GM10248 (cell line): ENCODE results near the gene EFCAB14.

Experiments
- CTCF ChIA-PET: fragments of 300-600 bp; sonication (Branson Sonifier 250); formaldehyde crosslinking; extraction: SDS; loops from one replicate; lab custom pipeline; 2021; ENCODE audit warnings: antibody characterized with exemption; lab: Yijun Ruan, JAX
- POLR2A ChIA-PET: fragments of 350-650 bp; sonication (Branson Sonifier 250); formaldehyde crosslinking; extraction: SDS; loops from one replicate; lab custom pipeline; 2020; ENCODE audit warnings: antibody characterized with exemption; lab: Yijun Ruan, JAX
- DNase-seq: peaks from one replicate; pipeline ENCODE4 v3.0.0; 2012; ENCODE audit errors: extremely low spot score
- CTCF ChIP-seq: IDR thresholded peaks from 2 replicates; pipeline ENCODE4 v1.5.1; 2012; ENCODE audit warnings: mild to moderate bottlenecking, low read depth; ENCODE audit errors: extremely low read depth, missing control alignments, control extremely low read depth

The EFCAB14 gene

GRCh38 chr1:46687093-46687659 lies 31.7 kb downstream of the EFCAB14 start:
- ChIA-PET CTCF (interaction anchor here (1.3 kb wide), 1 partner anchor 9 kb away, joined by 4 read pairs; no protein-coding TSS in a partner anchor), POLR2A (no interaction called here)
- TF ChIP-seq CTCF: no peak
- no peak for DNase-seq

DNA sequence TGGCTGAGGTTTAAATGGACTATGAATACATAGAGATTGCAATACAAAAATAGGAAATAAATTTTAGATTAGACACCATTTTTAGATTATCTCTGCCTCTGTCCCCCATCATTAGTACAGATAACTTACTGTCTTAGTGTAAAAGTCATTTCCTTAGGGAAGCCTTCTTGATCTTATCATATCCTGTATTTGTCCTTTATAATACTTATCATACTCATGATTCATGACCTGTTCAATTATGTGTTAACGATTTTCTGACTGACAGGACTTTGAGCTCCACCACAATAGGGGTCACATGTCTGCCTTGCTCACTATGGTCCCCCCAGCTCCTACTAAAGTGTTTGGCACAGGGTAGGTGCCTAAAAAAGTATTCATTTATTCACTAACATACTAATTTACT lies 32.7 kb downstream of the EFCAB14 start:
- no peak for TF ChIP-seq CTCF
- ChIA-PET CTCF (interaction anchor here (0.6 to 0.9 kb wide), 2 partner anchors 9 to 17 kb away, joined by 3 read pairs; no protein-coding TSS in a partner anchor), POLR2A (no interaction called here)
- DNase-seq: no peak

DNA sequence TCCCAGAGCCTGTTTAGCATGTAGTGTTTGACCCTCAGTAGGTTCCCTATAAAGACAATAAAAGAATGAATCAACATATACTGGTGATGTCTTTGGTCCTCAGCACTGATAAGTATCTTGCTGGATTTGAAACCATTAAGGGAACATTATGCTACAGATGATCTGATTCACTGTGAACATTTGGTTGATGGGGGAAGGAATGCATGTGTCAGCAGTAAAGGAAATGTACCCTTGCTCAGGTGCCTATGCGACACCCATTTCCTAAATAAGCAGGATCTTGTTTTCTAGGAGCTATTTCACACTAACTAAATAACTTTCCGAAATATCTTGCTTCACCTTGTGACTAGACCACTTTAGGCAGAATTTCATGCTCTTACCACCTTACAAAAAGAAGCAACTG lies 34.2 kb downstream of the EFCAB14 start:
- TF ChIP-seq CTCF: no peak
- ChIA-PET POLR2A (no interaction called here), CTCF (interaction anchor here (1.4 to 1.6 kb wide), 2 partner anchors 9 to 26 kb away, joined by 3 to 8 read pairs; no protein-coding TSS in a partner anchor)

GRCh38 chr1:46682064-46682463 lies 36.9 kb downstream of the EFCAB14 start:
- DNase-seq: no peak
- ChIA-PET POLR2A (no interaction called here), CTCF (interaction anchor here (1.2 to 1.6 kb wide), 3 partner anchors 15 to 30 kb away, joined by 3 read pairs; no protein-coding TSS in a partner anchor)
- no peak for TF ChIP-seq CTCF

More for the DNA sequence above, 34.2 kb downstream of the EFCAB14 start:
- DNase-seq: no peak

DNA sequence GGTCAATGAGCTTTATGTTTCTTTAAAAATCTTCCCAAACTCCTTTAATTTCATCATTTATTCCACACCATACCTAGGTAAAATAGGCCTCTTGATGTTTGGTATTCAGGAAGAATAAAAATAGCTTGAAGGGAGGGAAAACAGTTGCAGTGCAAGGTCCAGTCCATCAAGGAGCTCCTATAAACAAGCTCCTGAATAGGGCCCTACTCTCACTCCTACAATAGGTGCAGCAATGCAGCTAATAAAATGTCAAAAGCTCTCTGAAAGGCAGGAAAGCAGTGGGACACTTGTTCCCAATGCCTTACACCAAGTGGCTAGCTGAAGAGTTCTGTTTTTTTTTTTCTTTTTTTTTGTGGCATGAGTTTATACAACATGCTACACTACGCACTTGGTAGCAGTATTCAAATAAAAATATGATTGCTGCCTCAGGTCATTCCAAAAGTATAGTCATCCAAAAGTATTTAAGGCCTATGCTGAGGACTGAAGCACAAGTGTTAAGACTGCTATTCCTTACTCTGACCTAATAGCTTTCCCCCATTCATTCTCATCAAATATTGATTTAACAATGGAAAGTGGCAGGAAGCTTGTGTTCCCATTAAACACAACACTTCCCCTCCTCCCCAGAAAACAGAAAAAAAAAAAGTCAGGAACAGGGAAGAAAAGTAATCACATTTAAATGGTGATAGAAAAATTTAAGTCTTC lies 37.4 kb downstream of the EFCAB14 start:
- ChIA-PET POLR2A (interaction anchor here (0.6 kb wide), 1 partner anchor 74 kb away, joined by 3 read pairs; no protein-coding TSS in a partner anchor), CTCF (interaction anchor here (0.7 to 1.6 kb wide), 5 partner anchors 14 to 142 kb away, joined by 3 read pairs; no protein-coding TSS in a partner anchor)
- DNase-seq: no peak
- TF ChIP-seq CTCF: no peak

DNA sequence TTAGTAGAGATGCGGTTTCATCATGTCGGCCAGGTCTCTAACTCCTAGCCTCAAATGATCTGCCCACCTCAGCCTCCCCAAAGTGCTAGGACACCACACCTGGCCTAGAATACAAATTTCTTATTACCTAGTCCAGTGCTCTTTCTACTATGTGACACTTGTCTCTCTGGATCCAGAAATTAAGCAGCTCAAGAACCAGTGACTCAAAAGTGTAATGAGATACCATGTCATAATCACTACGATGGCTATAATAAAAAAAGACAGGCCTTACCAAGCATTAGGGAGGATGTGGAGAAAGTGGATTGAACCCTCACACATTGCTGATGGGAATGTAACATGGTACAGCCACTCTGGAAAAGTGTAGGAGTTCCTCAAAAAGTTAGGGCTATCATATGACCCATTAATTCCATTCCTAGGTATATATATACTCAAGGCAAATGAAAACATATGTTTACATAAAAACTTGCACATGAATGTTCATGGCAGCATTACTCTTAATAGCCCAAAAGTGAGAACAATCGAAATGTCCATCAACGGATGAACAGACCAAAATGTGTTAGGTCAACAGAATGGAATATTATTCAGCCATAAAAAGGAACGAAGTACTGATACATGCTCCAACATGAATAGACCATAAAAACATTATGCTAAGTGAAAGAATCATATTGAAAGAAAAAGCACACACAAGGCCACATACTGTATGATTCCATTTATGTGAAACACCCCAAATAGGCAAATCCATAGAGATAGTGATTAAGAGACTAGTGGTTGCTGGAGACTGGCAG lies 38.9 kb downstream of the EFCAB14 start:
- CTCF ChIA-PET: interaction anchor here (1.4 to 3.8 kb wide), 2 partner anchors 12 to 34 kb away, joined by 3 to 18 read pairs; partner anchors contain the start of gene ATPAF1

More for the DNA sequence above, 38.9 kb downstream of the EFCAB14 start:
- TF ChIP-seq CTCF: no peak
- POLR2A ChIA-PET: no interaction called here
- DNase-seq: no peak
